Spleen (tissue), 7 donors: ENCODE data around the gene FSIP1.

Experiments used
- POLR2A ChIP-seq, 3 donors: fragments of 450-650 bp; IDR thresholded peaks; one replicate each; pipeline ENCODE4 v1.5.1; 2017; ENCODE audit warnings: antibody characterized with exemption in 3 of 3, mild to moderate bottlenecking in 1 of 3
- POLR2AphosphoS5 ChIP-seq, 3 donors: sonication (generic); formaldehyde crosslinking; IDR thresholded peaks; one replicate each; pipeline ENCODE4 v1.5.1; 2017; ENCODE audit warnings: antibody characterized with exemption in 3 of 3
- TF ChIP-seq, protein P1 (sequence below), 11 experiments: fragments of 200-600 bp in 7 of 11; fragments of 450-650 bp in 4 of 11; sonication (generic) in 4 of 11; IDR thresholded peaks in 8 of 11; conservative IDR thresholded peaks in 3 of 11; 1 replicate in 7 of 11; 2 replicates in 4 of 11; pipeline versions ENCODE4 v1.4.0 to v1.8.0; 2016 to 2021; ENCODE audit warnings: antibody characterized with exemption in 11 of 11, inconsistent platforms in 4 of 11, mild to moderate bottlenecking in 1 of 11
- donor health status: DM: no; HTN: no; CAD: no; lungs with moderate emphysema.
- donor health status: DM: no; HTN: no; CAD: no.
- donor health status: DM: no; HTN: no; CAD: no.

DNA sequence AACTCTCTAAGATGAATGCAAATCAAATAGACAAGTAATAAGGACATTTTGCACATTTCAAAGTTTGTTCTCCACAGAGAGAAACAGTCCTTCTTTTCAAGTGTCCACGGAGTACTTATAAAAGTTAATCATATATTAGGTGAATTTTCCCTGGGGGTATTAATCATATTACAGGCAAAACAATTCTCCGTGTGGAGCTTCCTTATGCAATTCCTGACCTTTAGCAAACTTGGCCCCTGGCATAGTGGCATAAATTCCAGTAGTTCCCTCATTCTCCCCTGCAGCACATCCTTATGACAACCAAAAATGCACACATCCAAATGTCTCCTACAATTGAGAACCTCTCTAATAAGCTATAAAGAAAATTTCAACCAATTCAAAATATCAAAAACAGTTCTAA lies 34.4 kb downstream of the FSIP1 start:
- TF ChIP-seq POLR2AphosphoS5 (IDR thresholded peaks at IDR 0.05) (no peak), POLR2A (IDR thresholded peaks at IDR 0.05) (no peak)
- TF ChIP-seq, protein P1, sequence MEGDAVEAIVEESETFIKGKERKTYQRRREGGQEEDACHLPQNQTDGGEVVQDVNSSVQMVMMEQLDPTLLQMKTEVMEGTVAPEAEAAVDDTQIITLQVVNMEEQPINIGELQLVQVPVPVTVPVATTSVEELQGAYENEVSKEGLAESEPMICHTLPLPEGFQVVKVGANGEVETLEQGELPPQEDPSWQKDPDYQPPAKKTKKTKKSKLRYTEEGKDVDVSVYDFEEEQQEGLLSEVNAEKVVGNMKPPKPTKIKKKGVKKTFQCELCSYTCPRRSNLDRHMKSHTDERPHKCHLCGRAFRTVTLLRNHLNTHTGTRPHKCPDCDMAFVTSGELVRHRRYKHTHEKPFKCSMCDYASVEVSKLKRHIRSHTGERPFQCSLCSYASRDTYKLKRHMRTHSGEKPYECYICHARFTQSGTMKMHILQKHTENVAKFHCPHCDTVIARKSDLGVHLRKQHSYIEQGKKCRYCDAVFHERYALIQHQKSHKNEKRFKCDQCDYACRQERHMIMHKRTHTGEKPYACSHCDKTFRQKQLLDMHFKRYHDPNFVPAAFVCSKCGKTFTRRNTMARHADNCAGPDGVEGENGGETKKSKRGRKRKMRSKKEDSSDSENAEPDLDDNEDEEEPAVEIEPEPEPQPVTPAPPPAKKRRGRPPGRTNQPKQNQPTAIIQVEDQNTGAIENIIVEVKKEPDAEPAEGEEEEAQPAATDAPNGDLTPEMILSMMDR (IDR thresholded peaks at IDR 0.05 in 8 of 11, conservative IDR thresholded peaks at IDR 0.05 in 3 of 11) = no peak
